SU-DHL-6 (cell line): ENCODE measurements around the gene BCLAF1.

Experiments used
- H2AFZ ChIP-seq: fragments of 200-600 bp; sonication (generic); 2 replicates; pipeline ENCODE4 v1.6.1; 2014; ENCODE audit warnings: low read depth, mild to moderate bottlenecking, moderate library complexity, mixed read lengths, antibody characterized with exemption, low read length; ENCODE audit not compliant: severe bottlenecking
- H3F3A ChIP-seq: fragments of 200-600 bp; shearing (Covaris generic); 2 replicates; pipeline ENCODE4 v1.6.0; 2016; ENCODE audit warnings: antibody characterized with exemption, mild to moderate bottlenecking; ENCODE audit not compliant: insufficient read depth
- H3K27ac ChIP-seq: fragments of 200-600 bp; sonication (generic); 2 replicates; pipeline ENCODE4 v1.5.1; 2016; ENCODE audit warnings: low read depth, mild to moderate bottlenecking, low read length, moderate library complexity, mixed read lengths
- H3K27me3 ChIP-seq: fragments of 200-600 bp; sonication (generic), shearing (Covaris generic); 2 replicates; pipeline ENCODE4 v1.6.0; 2014; ENCODE audit warnings: mild to moderate bottlenecking, low read length
- H3K36me3 ChIP-seq: fragments of 200-600 bp; sonication (generic); 2 replicates; pipeline ENCODE4 v1.6.1; 2014; ENCODE audit warnings: mild to moderate bottlenecking, low read length, mixed read lengths
- H3K4me2 ChIP-seq: fragments of 300-600, 200-600 bp; shearing (Covaris generic), sonication (generic); 2 replicates; pipeline ENCODE4 v1.6.0; 2014; ENCODE audit warnings: low read length, low read depth, mild to moderate bottlenecking; ENCODE audit not compliant: poor library complexity, severe bottlenecking
- H3K4me3 ChIP-seq: fragments of 200-600 bp; sonication (generic); 2 replicates; pipeline ENCODE4 v1.5.1; 2014; ENCODE audit warnings: antibody characterized with exemption, low read length, mild to moderate bottlenecking, mixed read lengths; ENCODE audit not compliant: insufficient read depth, poor library complexity, severe bottlenecking
- H3K79me2 ChIP-seq: fragments of 200-600 bp; sonication (generic); 2 replicates; pipeline ENCODE4 v1.6.1; 2014; ENCODE audit warnings: mild to moderate bottlenecking, low read length, moderate library complexity; ENCODE audit not compliant: insufficient read depth
- H3K9ac ChIP-seq: fragments of 200-600 bp; sonication (generic); 2 replicates; pipeline ENCODE4 v1.7.0; 2014; ENCODE audit warnings: mild to moderate bottlenecking, low read length
- H3K9me2 ChIP-seq: fragments of 200-600 bp; sonication (generic); replicated peaks from 2 replicates; pipeline ENCODE4 v1.6.1; 2014; ENCODE audit warnings: low read length; ENCODE audit not compliant: insufficient read depth
- H3K9me3 ChIP-seq: fragments of 200-600 bp; sonication (generic); 2 replicates; pipeline ENCODE4 v1.6.1; 2014; ENCODE audit warnings: low read length, mixed read lengths; ENCODE audit not compliant: insufficient read depth
- H4K20me1 ChIP-seq: fragments of 200-600 bp; sonication (generic); 2 replicates; pipeline ENCODE4 v1.6.1; 2014; ENCODE audit warnings: low read depth, mild to moderate bottlenecking, antibody characterized with exemption, low read length, moderate library complexity, mixed read lengths
- EZH2phosphoT487 ChIP-seq: fragments of 200-600 bp; sonication (generic), shearing (Covaris generic); conservative IDR thresholded peaks from 2 replicates; pipeline ENCODE4 v1.6.1; 2018; ENCODE audit warnings: mild to moderate bottlenecking, antibody characterized with exemption, low read length, moderate library complexity, mixed read lengths
- TF ChIP-seq, protein P1 (sequence below): fragments of 200-600 bp; sonication (generic); IDR thresholded peaks from one replicate; pipeline ENCODE4 v1.5.1; 2017; ENCODE audit warnings: antibody characterized with exemption, mild to moderate bottlenecking, low read length, moderate library complexity; ENCODE audit not compliant: insufficient read depth, poor library complexity, severe bottlenecking

Gene BCLAF1

DNA sequence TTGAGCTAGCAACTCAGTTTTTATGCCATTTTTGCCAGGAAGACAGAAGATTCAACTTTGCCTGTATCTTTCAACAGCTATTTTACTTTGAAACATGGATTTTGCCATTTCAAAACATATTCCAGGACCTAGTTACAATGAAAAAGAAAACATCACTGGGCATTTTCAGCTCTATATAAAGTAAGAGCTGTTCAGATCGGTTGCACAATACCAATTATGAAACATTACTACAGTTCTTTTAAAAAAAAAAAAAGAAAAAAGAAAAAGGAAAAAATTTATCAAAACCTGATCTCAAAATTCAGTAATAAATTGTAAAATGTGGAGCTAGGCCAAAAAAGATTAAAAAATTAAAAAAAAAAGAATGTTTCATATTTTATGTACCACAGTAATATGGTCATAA, 15.6 kb downstream of the BCLAF1 start:
- Histone ChIP-seq H3K4me3 (no peak overlapping the region), H3K79me2 (peaks cover 75% of the 10 kb centered on the region), H3F3A (peaks cover 31% of the 10 kb centered on the region; the same call in 1 of the 2 replicates), H2AFZ (no peak overlapping the region), H3K9me2 (no peaks in the 10 kb centered on the region), H3K9ac (no peak overlapping the region), H3K27ac (no peak overlapping the region), H3K36me3 (peaks cover 87% of the 10 kb centered on the region), H3K27me3 (no peaks in the 10 kb centered on the region), H3K4me2 (no peak overlapping the region), H4K20me1 (peaks cover 75% of the 10 kb centered on the region), H3K9me3 (no peaks in the 10 kb centered on the region)
- TF ChIP-seq EZH2phosphoT487 = no peak
- TF ChIP-seq, protein P1, sequence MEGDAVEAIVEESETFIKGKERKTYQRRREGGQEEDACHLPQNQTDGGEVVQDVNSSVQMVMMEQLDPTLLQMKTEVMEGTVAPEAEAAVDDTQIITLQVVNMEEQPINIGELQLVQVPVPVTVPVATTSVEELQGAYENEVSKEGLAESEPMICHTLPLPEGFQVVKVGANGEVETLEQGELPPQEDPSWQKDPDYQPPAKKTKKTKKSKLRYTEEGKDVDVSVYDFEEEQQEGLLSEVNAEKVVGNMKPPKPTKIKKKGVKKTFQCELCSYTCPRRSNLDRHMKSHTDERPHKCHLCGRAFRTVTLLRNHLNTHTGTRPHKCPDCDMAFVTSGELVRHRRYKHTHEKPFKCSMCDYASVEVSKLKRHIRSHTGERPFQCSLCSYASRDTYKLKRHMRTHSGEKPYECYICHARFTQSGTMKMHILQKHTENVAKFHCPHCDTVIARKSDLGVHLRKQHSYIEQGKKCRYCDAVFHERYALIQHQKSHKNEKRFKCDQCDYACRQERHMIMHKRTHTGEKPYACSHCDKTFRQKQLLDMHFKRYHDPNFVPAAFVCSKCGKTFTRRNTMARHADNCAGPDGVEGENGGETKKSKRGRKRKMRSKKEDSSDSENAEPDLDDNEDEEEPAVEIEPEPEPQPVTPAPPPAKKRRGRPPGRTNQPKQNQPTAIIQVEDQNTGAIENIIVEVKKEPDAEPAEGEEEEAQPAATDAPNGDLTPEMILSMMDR = no peak

- TF ChIP-seq EZH2phosphoT487 = no peak
- TF ChIP-seq, protein P1 = no peak
- H3K9me3 ChIP-seq = no peaks in the 10 kb centered on the region
- no peaks in the 10 kb centered on the region for H3K9me2 ChIP-seq
- H3F3A ChIP-seq = peaks cover 7% of the 10 kb centered on the region; the same call in 1 of the 2 replicates
- peaks cover 53% of the 10 kb centered on the region for H4K20me1 ChIP-seq
- no peaks in the 10 kb centered on the region for H3K27me3 ChIP-seq
- no peak overlapping the region for H3K4me2 ChIP-seq
- peaks cover 67% of the 10 kb centered on the region for H3K79me2 ChIP-seq
- H3K27ac ChIP-seq = no peak overlapping the region
- no peak overlapping the region for H3K4me3 ChIP-seq
- H2AFZ ChIP-seq = no peak overlapping the region
- no peak overlapping the region for H3K9ac ChIP-seq
- peaks cover 95% of the 10 kb centered on the region for H3K36me3 ChIP-seq
Measured at GRCh38 chr6:136265101-136265500, 24.5 kb downstream of the BCLAF1 start.

GRCh38 chr6:136262940-136263339, 26.7 kb downstream of the BCLAF1 start:
- H3K36me3 ChIP-seq = peaks cover 92% of the 10 kb centered on the region
- H4K20me1 ChIP-seq = peaks cover 41% of the 10 kb centered on the region
- H3K79me2 ChIP-seq = peaks cover 49% of the 10 kb centered on the region
- H3K9me3 ChIP-seq = no peaks in the 10 kb centered on the region
- H3K27me3 ChIP-seq = no peaks in the 10 kb centered on the region
- H3K9ac ChIP-seq = no peak overlapping the region
- no peak overlapping the region for H3K4me2 ChIP-seq
- no peaks in the 10 kb centered on the region for H3K9me2 ChIP-seq
- no peak overlapping the region for H3K27ac ChIP-seq
- no peak overlapping the region for H3K4me3 ChIP-seq
- no peak for TF ChIP-seq EZH2phosphoT487
- TF ChIP-seq, protein P1 = no peak
- H2AFZ ChIP-seq = no peak overlapping the region
- H3F3A ChIP-seq = peaks cover 20% of the 10 kb centered on the region; the same call in 1 of the 2 replicates
